COLO829 (cell line): ENCODE measurements around the gene CYP2D6.
"Not testable (repeated sequence)": the region's sequence is repeated elsewhere in the genome, so short reads cannot be mapped to it uniquely, and the experiment has no call there.

Experiments used
- DNase-seq: peaks from one replicate; pipeline ENCODE4 v3.0.0; 2012; ENCODE audit warnings: low spot score

Gene CYP2D6

GRCh38 chr22:42134100-42135020, 3.8 kb upstream of the CYP2D6 start:
- DNase-seq: no peak

GRCh38 chr22:42132457-42132856, 1.8 kb upstream of the CYP2D6 start:
- DNase-seq: no peak

- no peak for DNase-seq
Measured at GRCh38 chr22:42131562-42131961, 952 bp upstream of the CYP2D6 start.

- not testable (repeated sequence) for DNase-seq
Measured at GRCh38 chr22:42130182-42130581, 428 bp downstream of the CYP2D6 start.

- not testable (repeated sequence) for DNase-seq
Measured at GRCh38 chr22:42128776-42129694, 1.6 kb downstream of the CYP2D6 start.

GRCh38 chr22:42128007-42128406, 2.6 kb downstream of the CYP2D6 start:
- not testable (repeated sequence) for DNase-seq

GRCh38 chr22:42127606-42128005, 3.0 kb downstream of the CYP2D6 start:
- DNase-seq: no peak

- DNase-seq: not testable (repeated sequence)
Measured at GRCh38 chr22:42123529-42123928, 7.1 kb downstream of the CYP2D6 start.

- DNase-seq: not testable (repeated sequence)
Measured at GRCh38 chr22:42120231-42121021, 10.2 kb downstream of the CYP2D6 start.

- no peak for DNase-seq
Measured at GRCh38 chr22:42116848-42117424, 13.7 kb downstream of the CYP2D6 start.

- not testable (repeated sequence) for DNase-seq
Measured at GRCh38 chr22:42115420-42115830, 15.2 kb downstream of the CYP2D6 start.

- no peak for DNase-seq
Measured at GRCh38 chr22:42114721-42115120, 15.9 kb downstream of the CYP2D6 start.

GRCh38 chr22:42112793-42113192, 17.8 kb downstream of the CYP2D6 start:
- not testable (repeated sequence) for DNase-seq

- no peak for DNase-seq
Measured at GRCh38 chr22:42111798-42112197, 18.8 kb downstream of the CYP2D6 start.

- DNase-seq: no peak
Measured at GRCh38 chr22:42108848-42109247, 21.8 kb downstream of the CYP2D6 start.

- not testable (repeated sequence) for DNase-seq
Measured at GRCh38 chr22:42104332-42104860, 26.2 kb downstream of the CYP2D6 start.

GRCh38 chr22:42101199-42101598, 29.4 kb downstream of the CYP2D6 start:
- no peak for DNase-seq

- no peak for DNase-seq
Measured at GRCh38 chr22:42091455-42091782, 39.2 kb downstream of the CYP2D6 start.

GRCh38 chr22:42090596-42091454, 39.8 kb downstream of the CYP2D6 start, which contains the start of gene NDUFA6:
Gene NDUFA6 (minus strand): TSS chr22:42090772. CDS start chr22:42090744, 28 bp downstream.
- DNase-seq: peak; percentile 99

GRCh38 chr22:42086051-42086450, 44.6 kb downstream of the CYP2D6 start:
- no peak for DNase-seq
